SJCRH30 (cell line): Measurements from ENCODE around the gene DHX58. TPM values are rescaled to one million over a fixed set of nuclear protein-coding genes. Genes with fewer than 3 reads are reported as not detected.

Experiments
- DNase-seq, 2 experiments: peaks; one replicate each; pipeline ENCODE4 v3.0.0-alpha.2; 2015 to 2020
- H3K27ac ChIP-seq: fragments of 250-450 bp; sonication (Bioruptor Pico); 2 replicates; pipeline ENCODE4 v1.5.1; 2020; ENCODE audit warnings: mild to moderate bottlenecking, moderate library complexity
- H3K27me3 ChIP-seq: fragments of 250-450 bp; sonication (Bioruptor Pico); 2 replicates; pipeline ENCODE4 v1.5.1; 2020; ENCODE audit warnings: mild to moderate bottlenecking, moderate library complexity
- H3K36me3 ChIP-seq: fragments of 250-450 bp; sonication (Bioruptor Pico); 2 replicates; pipeline ENCODE4 v1.5.1; 2020; ENCODE audit warnings: mild to moderate bottlenecking, moderate library complexity
- H3K4me1 ChIP-seq: fragments of 250-450 bp; sonication (Bioruptor Pico); 2 replicates; pipeline ENCODE4 v1.5.1; 2020; ENCODE audit warnings: mild to moderate bottlenecking, moderate library complexity
- H3K4me3 ChIP-seq: fragments of 250-450 bp; sonication (Bioruptor Pico); 2 replicates; pipeline ENCODE4 v1.5.1; 2020; ENCODE audit warnings: mild to moderate bottlenecking, moderate library complexity
- H3K9me3 ChIP-seq: fragments of 250-450 bp; sonication (Bioruptor Pico); replicated peaks from 2 replicates; pipeline ENCODE4 v1.5.1; 2020; ENCODE audit warnings: mild to moderate bottlenecking, moderate library complexity
- total RNA-seq: library from RNA; depleted of rRNA; stranded (reverse); fragments of >200 nt; shearing (Covaris generic); gene quantifications from 2 replicates; pipeline ENCODE4 v1.2.3, GENCODE V29; 2014

Gene DHX58
- total RNA-seq, 1 experiment from 2014 or later, result 0.12 TPM

DNA sequence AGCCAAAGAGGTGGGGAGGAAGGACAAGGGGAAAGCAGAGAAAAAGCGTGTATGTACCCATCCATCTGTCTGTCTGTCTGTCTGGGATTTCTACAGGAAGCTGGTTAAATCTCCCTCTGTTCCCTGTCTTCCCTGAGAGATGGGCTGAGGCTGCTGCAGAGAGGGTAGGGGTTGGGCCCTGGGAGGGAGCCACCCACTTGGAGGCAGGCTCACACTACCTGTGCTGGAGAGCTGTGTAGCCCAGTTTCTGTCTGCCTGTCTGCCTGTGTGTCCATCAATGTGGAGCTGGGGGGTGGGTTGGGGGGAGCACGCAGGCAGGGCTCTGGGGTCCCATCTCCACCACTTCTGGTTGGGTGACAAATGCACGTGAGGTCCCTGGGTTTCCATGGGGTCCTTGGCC is 43.5 kb downstream of the DHX58 start:
- Histone ChIP-seq H3K4me1 (peaks cover 19% of the 10 kb centered on the region), H3K9me3 (no peaks in the 10 kb centered on the region), H3K27me3 (peaks cover 14% of the 10 kb centered on the region), H3K36me3 (no peaks in the 10 kb centered on the region), H3K4me3 (no peak overlapping the region), H3K27ac (no peak overlapping the region)
- DNase-seq, result no peak

GRCh38 chr17:42067371-42068091 is 45.0 kb downstream of the DHX58 start:
- H3K27ac ChIP-seq, result peak overlapping the region; percentile 35
- peaks cover 33% of the 10 kb centered on the region for H3K4me1 ChIP-seq
- no peaks in the 10 kb centered on the region for H3K36me3 ChIP-seq
- peak; percentile 83 to 91 for DNase-seq
- peaks cover 8% of the 10 kb centered on the region; the same call in 1 of the 2 replicates for H3K27me3 ChIP-seq
- no peaks in the 10 kb centered on the region for H3K9me3 ChIP-seq
- peak overlapping the region; percentile 17 for H3K4me3 ChIP-seq

- H3K27me3 ChIP-seq, result no peaks in the 10 kb centered on the region
- H3K4me1 ChIP-seq, result peaks cover 47% of the 10 kb centered on the region
- no peak overlapping the region for H3K27ac ChIP-seq
- no peak overlapping the region for H3K4me3 ChIP-seq
- DNase-seq, result no peak
- no peaks in the 10 kb centered on the region for H3K36me3 ChIP-seq
- no peaks in the 10 kb centered on the region for H3K9me3 ChIP-seq
Measured at GRCh38 chr17:42065201-42065600, 47.3 kb downstream of the DHX58 start.

- no peak for DNase-seq
- Histone ChIP-seq H3K27ac (peak overlapping the region; percentile 70), H3K4me3 (peak overlapping the region; percentile 18), H3K4me1 (peaks cover 43% of the 10 kb centered on the region), H3K36me3 (no peaks in the 10 kb centered on the region), H3K27me3 (no peaks in the 10 kb centered on the region), H3K9me3 (no peaks in the 10 kb centered on the region)
Measured at GRCh38 chr17:42062681-42063080, 49.8 kb downstream of the DHX58 start.

GRCh38 chr17:42061646-42062487 is 50.6 kb downstream of the DHX58 start:
- Histone ChIP-seq H3K4me3 (peak overlapping the region; percentile 18), H3K27me3 (no peaks in the 10 kb centered on the region), H3K36me3 (no peaks in the 10 kb centered on the region), H3K9me3 (no peaks in the 10 kb centered on the region), H3K27ac (peak overlapping the region; percentile 70), H3K4me1 (peaks cover 35% of the 10 kb centered on the region)
- peak; percentile 93 to 98 for DNase-seq

DNA sequence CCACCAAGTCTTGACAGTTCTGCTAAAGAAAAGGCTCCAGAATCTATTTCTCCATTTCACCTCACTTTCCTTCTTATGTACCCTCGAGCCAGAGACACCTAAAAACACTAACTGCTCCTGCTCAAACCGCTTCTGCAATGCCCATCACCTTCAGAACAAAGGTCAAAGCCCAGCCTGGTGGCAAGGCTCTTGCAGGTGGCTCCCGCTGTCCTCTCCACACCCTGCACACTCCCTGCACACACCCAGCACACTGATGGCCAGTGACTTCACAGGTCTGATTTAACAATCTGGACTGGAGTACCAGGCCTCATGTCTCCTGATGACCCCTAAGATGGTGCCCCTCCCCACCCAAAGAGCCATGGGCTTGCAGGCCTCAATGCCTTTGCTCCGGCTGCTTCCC is 52.3 kb downstream of the DHX58 start:
- Histone ChIP-seq H3K4me1 (peaks cover 38% of the 10 kb centered on the region), H3K36me3 (no peaks in the 10 kb centered on the region), H3K27me3 (no peaks in the 10 kb centered on the region), H3K4me3 (no peak overlapping the region), H3K9me3 (no peaks in the 10 kb centered on the region), H3K27ac (no peak overlapping the region)
- DNase-seq, result no peak

DNA sequence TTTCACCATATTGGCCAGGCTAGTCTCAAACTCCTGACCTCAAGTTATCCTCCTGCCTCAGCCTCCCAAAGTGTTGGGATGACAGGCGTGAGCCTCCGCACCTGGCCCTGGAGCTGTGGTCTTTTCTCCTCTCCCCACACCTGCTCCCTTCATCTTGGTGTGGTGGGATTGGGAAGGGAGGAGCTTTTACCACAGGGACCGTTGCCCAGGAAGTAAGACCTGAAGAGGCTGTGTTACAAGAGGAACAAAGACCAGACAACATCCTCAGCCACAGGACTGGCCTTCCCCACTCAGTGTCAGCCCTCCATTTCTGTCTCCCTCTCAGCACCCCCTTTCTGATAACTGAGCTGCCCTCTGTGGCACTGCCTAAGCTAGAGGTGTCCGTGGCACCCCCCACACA is 52.7 kb downstream of the DHX58 start:
- no peak for DNase-seq
- H3K9me3 ChIP-seq, result no peaks in the 10 kb centered on the region
- no peak overlapping the region for H3K4me3 ChIP-seq
- no peaks in the 10 kb centered on the region for H3K36me3 ChIP-seq
- H3K4me1 ChIP-seq, result peaks cover 39% of the 10 kb centered on the region
- no peaks in the 10 kb centered on the region for H3K27me3 ChIP-seq
- no peak overlapping the region for H3K27ac ChIP-seq

DNA sequence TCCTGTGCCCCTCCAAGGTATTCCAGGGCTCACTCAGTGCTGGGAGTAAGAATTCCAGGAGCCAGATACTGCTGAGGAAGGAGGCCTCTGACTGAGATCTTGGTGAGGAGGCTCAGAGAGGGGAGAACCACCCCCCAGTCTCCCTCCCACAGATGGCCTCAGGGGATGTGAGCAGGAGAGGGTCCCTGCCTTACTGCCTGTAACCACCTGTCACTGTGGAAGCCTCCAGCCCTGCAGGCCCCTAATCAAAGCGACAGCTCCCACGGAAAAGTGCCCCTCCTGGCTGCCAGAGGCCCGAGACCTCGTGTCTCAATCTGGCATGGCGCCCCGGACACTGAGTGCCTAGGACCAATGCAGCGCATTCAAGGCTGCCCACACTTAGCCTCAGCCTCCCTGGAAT is 54.5 kb downstream of the DHX58 start:
- H3K9me3 ChIP-seq, result no peaks in the 10 kb centered on the region
- peak; percentile 40 to 69 for DNase-seq
- no peak overlapping the region for H3K27ac ChIP-seq
- H3K4me1 ChIP-seq, result peaks cover 28% of the 10 kb centered on the region
- H3K36me3 ChIP-seq, result no peaks in the 10 kb centered on the region
- H3K4me3 ChIP-seq, result no peak overlapping the region
- peaks cover 6% of the 10 kb centered on the region; the same call in 1 of the 2 replicates for H3K27me3 ChIP-seq

GRCh38 chr17:42056635-42057034 is 55.9 kb downstream of the DHX58 start:
- H3K27ac ChIP-seq, result no peak overlapping the region
- H3K36me3 ChIP-seq, result no peaks in the 10 kb centered on the region
- peaks cover 6% of the 10 kb centered on the region; the same call in 1 of the 2 replicates for H3K27me3 ChIP-seq
- H3K4me3 ChIP-seq, result no peak overlapping the region
- H3K9me3 ChIP-seq, result no peaks in the 10 kb centered on the region
- DNase-seq, result no peak
- peaks cover 15% of the 10 kb centered on the region for H3K4me1 ChIP-seq

DNA sequence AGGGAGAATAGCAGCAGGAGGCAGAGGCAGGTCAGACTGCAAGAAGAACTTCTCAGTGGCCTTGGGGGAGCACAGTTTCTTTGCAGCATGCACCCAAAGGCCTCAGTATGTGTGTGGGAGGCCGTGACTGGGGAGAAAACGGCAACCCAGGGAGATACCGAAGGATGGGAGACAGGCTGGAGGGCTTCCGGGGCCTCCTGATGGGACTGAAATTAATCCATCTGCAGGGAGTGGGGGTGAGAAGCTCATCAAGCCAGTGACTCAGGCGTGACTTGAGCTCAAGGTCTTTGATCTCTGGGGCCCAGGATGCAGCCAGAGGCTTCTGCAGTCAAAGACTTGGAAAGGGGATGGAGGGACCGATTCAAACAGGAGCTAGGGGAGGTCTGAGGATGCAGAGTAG is 57.0 kb downstream of the DHX58 start:
- no peaks in the 10 kb centered on the region for H3K36me3 ChIP-seq
- H3K4me1 ChIP-seq, result peaks cover 9% of the 10 kb centered on the region; the same call in 1 of the 2 replicates
- no peak overlapping the region for H3K4me3 ChIP-seq
- H3K27ac ChIP-seq, result no peak overlapping the region
- no peaks in the 10 kb centered on the region for H3K9me3 ChIP-seq
- DNase-seq, result no peak
- peaks cover 6% of the 10 kb centered on the region; the same call in 1 of the 2 replicates for H3K27me3 ChIP-seq

DNA sequence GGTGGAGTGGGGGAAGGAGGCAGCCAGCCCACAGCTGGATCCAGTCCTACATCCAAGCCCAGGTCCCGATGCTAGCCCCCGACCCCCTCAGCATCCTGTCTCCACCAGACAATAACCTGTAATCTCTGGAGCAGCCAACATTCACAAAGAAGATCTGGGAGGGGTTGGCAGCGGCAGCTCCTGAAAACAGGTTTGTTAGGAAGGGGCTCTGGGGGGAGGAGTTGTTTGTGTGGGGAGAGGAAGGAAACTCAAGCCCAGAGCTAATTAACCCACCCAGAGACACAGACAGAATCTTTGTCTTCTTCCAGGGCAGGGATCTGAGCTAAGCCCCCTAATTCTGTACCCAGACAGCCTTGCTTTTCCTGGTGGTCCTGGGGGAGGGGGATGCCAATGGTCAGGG is 57.5 kb downstream of the DHX58 start:
- DNase-seq, result no peak
- Histone ChIP-seq H3K27ac (no peak overlapping the region), H3K36me3 (no peaks in the 10 kb centered on the region), H3K27me3 (peaks cover 6% of the 10 kb centered on the region; the same call in 1 of the 2 replicates), H3K4me1 (peaks cover 9% of the 10 kb centered on the region; the same call in 1 of the 2 replicates), H3K9me3 (no peaks in the 10 kb centered on the region), H3K4me3 (no peak overlapping the region)

DNA sequence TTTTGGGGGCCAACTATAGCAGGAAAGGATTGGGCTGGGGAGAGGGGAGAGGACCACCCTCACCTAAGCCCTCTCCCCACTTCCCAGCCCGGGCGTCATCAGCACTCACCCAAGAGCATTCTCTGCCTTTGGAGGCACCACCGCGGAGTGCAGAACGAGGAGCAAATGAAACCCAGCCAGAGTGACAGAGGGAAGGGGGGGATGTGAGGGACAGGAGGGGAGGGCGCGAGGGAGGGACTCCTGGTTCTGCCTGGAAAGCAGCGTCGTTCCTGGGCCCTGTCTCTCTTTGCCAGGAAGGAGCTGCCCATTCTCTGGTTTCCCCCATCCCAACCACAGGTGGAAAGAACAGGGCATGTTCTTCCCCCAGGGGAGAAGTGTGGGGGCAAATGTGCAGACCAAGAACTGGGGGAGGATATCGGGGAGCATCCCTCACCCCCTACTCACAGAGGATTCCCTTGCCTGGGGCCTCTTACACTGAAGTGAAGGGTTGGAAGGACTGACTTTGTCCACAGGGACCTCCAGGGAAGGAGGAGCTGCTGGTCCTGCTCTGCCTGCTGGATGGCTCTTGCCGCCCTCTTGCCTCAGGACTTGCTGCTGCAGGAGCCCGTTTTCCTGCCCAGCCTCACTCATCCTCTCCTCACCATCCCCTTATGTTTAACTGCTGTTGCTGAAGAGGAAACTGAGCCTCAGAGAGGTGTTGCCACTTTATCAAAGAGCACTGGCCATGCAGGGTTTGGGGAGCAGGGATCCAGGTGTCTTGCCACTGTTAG is 58.6 kb downstream of the DHX58 start:
- Histone ChIP-seq H3K27ac (no peak overlapping the region), H3K9me3 (no peaks in the 10 kb centered on the region), H3K4me3 (no peak overlapping the region), H3K4me1 (peaks cover 9% of the 10 kb centered on the region; the same call in 1 of the 2 replicates), H3K27me3 (peaks cover 6% of the 10 kb centered on the region; the same call in 1 of the 2 replicates), H3K36me3 (no peaks in the 10 kb centered on the region)
- no peak for DNase-seq

GRCh38 chr17:42052346-42052877 is 60.1 kb downstream of the DHX58 start:
- H3K4me3 ChIP-seq, result no peak overlapping the region
- H3K27me3 ChIP-seq, result peaks cover 6% of the 10 kb centered on the region; the same call in 1 of the 2 replicates
- no peaks in the 10 kb centered on the region for H3K36me3 ChIP-seq
- no peaks in the 10 kb centered on the region for H3K9me3 ChIP-seq
- peaks cover 4% of the 10 kb centered on the region; the same call in 1 of the 2 replicates for H3K4me1 ChIP-seq
- no peak overlapping the region for H3K27ac ChIP-seq
- no peak for DNase-seq

DNA sequence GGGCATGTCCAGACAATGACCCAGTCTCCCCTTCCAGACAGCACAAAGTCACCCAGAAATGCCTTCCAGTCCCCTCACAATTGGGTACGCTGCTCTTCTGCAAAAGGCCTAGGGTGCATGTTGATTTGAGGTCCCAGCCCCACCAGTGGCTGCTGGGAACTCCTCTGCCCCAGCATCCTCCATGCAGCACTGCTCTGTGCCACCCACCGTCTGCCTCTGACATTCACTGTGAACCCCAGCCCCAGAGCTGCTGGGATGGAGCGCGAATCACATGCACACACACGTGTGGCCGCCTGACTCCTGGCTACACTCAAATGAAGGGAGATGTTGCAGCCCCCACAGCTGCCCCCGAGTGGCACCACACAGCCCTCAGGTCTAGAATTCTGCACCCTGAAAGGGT is 60.9 kb downstream of the DHX58 start:
- Histone ChIP-seq H3K27ac (no peak overlapping the region), H3K4me1 (peaks cover 4% of the 10 kb centered on the region; the same call in 1 of the 2 replicates), H3K36me3 (no peaks in the 10 kb centered on the region), H3K27me3 (peaks cover 6% of the 10 kb centered on the region; the same call in 1 of the 2 replicates), H3K4me3 (no peak overlapping the region), H3K9me3 (no peaks in the 10 kb centered on the region)
- DNase-seq, result no peak
